ENCODE measurements around the gene HERPUD2. TPM values are rescaled to one million over a fixed set of nuclear protein-coding genes. Genes with fewer than 3 reads are reported as not detected.

The HERPUD2 gene
- total RNA-seq, 1 donor from 2014 or later: 31.8 TPM

DNA sequence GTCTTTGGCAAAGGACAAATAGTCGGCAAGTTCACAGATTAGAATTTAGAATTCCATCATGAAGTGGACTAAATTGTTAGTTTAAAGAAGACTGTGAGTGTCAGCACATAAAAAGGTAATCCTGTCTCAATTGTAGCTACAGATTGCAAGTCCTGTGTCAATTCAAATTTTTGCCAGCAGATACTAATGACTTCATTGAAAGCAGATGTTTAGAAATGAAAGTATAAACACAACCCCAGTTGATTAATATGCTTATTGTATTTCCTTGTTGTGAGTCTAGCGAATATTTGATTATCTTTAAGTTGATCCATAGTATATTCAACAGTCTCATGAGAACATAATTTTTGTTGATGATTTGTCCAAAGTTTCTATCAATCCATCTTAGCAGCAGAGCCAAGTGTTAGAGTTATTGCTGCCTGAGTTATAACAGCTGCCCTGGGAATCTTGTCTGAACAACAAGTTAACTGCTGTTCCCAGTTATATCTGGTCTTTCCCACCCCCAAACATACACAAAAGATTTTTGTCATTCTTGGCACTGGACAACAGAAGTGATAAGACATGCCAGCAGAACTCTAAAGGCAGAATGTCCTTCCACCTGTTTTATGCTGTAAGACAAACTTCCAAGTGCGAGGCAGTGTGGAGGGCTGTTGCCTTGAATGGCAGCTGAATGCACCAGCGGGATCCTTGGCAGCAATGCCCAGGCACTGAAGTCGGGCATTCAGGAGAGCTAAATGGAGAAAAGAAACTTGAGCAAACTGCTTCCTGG is 21.3 kb upstream of the HERPUD2 start:
- Mint-ChIP-seq H3K27me3 (ENCODE audit: unreplicated experiment) (no peaks in the 10 kb centered on the region), H3K27ac (ENCODE audit: unreplicated experiment) (peak overlapping the region; percentile 16), H3K4me1 (ENCODE audit: unreplicated experiment) (peaks cover 25% of the 10 kb centered on the region), H3K36me3 (ENCODE audit: unreplicated experiment) (no peaks in the 10 kb centered on the region), H3K9me3 (ENCODE audit: unreplicated experiment) (no peaks in the 10 kb centered on the region), H3K4me3 (ENCODE audit: unreplicated experiment) (no peak overlapping the region)
- no peak for DNase-seq (ENCODE audit: extremely low spot score, unreplicated experiment)
- TF ChIP-seq, protein P1, sequence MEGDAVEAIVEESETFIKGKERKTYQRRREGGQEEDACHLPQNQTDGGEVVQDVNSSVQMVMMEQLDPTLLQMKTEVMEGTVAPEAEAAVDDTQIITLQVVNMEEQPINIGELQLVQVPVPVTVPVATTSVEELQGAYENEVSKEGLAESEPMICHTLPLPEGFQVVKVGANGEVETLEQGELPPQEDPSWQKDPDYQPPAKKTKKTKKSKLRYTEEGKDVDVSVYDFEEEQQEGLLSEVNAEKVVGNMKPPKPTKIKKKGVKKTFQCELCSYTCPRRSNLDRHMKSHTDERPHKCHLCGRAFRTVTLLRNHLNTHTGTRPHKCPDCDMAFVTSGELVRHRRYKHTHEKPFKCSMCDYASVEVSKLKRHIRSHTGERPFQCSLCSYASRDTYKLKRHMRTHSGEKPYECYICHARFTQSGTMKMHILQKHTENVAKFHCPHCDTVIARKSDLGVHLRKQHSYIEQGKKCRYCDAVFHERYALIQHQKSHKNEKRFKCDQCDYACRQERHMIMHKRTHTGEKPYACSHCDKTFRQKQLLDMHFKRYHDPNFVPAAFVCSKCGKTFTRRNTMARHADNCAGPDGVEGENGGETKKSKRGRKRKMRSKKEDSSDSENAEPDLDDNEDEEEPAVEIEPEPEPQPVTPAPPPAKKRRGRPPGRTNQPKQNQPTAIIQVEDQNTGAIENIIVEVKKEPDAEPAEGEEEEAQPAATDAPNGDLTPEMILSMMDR (IDR thresholded peaks at IDR 0.05): no peak

GRCh38 chr7:35714862-35715261 is 19.9 kb upstream of the HERPUD2 start:
- TF ChIP-seq, protein P1 (IDR thresholded peaks at IDR 0.05): no peak
- H3K9me3 Mint-ChIP-seq (ENCODE audit: unreplicated experiment): no peaks in the 10 kb centered on the region

GRCh38 chr7:35714407-35714806 is 19.5 kb upstream of the HERPUD2 start:
- TF ChIP-seq, protein P1 (IDR thresholded peaks at IDR 0.05): no peak
- H3K36me3 Mint-ChIP-seq (ENCODE audit: unreplicated experiment): no peaks in the 10 kb centered on the region
- H3K27ac Mint-ChIP-seq (ENCODE audit: unreplicated experiment): no peak overlapping the region
- H3K4me3 Mint-ChIP-seq (ENCODE audit: unreplicated experiment): no peak overlapping the region
- H3K27me3 Mint-ChIP-seq (ENCODE audit: unreplicated experiment): no peaks in the 10 kb centered on the region
- no peak for DNase-seq (ENCODE audit: extremely low spot score, unreplicated experiment)
- H3K9me3 Mint-ChIP-seq (ENCODE audit: unreplicated experiment): no peaks in the 10 kb centered on the region
- H3K4me1 Mint-ChIP-seq (ENCODE audit: unreplicated experiment): peaks cover 34% of the 10 kb centered on the region

More at GRCh38 chr7:35714862-35715261, 19.9 kb upstream of the HERPUD2 start:
- peaks cover 30% of the 10 kb centered on the region for H3K4me1 Mint-ChIP-seq (ENCODE audit: unreplicated experiment)
- H3K27me3 Mint-ChIP-seq (ENCODE audit: unreplicated experiment): no peaks in the 10 kb centered on the region
- no peak for DNase-seq (ENCODE audit: extremely low spot score, unreplicated experiment)
- no peak overlapping the region for H3K4me3 Mint-ChIP-seq (ENCODE audit: unreplicated experiment)
- no peaks in the 10 kb centered on the region for H3K36me3 Mint-ChIP-seq (ENCODE audit: unreplicated experiment)
- H3K27ac Mint-ChIP-seq (ENCODE audit: unreplicated experiment): no peak overlapping the region

DNA sequence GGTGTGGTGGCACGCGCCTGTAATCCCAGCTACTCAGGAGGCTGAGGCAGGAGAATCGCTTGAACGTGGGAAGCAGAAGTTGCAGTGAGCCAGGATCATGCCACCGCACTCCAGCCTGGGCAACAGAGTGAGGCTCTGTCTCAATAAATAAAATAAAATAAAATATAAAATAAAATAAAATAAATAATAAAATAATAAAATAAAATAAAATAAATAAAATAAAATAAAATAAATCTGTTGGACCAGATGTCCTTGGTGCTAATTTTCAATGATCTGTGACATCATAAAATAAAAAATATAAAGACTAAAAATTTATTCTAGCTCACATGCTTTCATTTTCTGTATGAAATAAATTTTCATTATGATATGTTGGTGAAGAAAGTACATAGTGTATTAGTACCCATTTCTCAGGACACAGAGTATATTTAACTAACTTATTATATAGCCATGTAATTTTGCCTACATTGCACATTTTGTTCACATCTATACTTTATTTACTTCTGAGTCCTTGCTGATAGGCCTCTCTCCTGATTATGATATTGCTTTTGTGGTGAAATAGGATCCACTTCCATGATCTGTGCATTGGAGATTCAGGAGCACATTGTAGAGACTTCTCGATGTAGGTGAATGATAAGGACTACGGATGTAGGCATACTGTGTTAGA is 17.8 kb upstream of the HERPUD2 start:
- Mint-ChIP-seq H3K4me3 (ENCODE audit: unreplicated experiment) (no peak overlapping the region), H3K36me3 (ENCODE audit: unreplicated experiment) (no peaks in the 10 kb centered on the region), H3K4me1 (ENCODE audit: unreplicated experiment) (peaks cover 37% of the 10 kb centered on the region), H3K27me3 (ENCODE audit: unreplicated experiment) (no peaks in the 10 kb centered on the region), H3K27ac (ENCODE audit: unreplicated experiment) (no peak overlapping the region), H3K9me3 (ENCODE audit: unreplicated experiment) (no peaks in the 10 kb centered on the region)
- DNase-seq (ENCODE audit: extremely low spot score, unreplicated experiment): no peak
- TF ChIP-seq, protein P1 (IDR thresholded peaks at IDR 0.05): no peak

DNA sequence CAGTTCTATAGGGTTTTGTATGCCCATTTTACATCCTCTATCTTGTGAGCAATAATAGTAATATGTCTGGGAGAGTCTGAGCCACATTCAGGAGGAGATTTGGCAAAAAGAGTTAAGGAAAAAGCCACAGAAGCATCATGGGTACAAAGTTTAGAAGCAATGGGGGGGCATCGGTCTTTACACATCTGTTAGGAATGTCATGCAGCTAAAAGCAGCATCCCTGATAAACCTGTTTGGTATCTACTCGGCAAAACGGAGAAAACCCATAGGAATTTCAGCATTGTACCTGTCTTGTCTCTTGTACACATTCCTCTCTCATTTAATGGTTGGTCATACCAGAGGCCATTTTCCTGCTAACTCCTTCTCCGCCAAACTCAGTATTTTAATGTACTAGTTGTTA is 12.5 kb upstream of the HERPUD2 start:
- Mint-ChIP-seq H3K9me3 (ENCODE audit: unreplicated experiment) (no peaks in the 10 kb centered on the region), H3K36me3 (ENCODE audit: unreplicated experiment) (no peaks in the 10 kb centered on the region), H3K4me1 (ENCODE audit: unreplicated experiment) (peaks cover 22% of the 10 kb centered on the region), H3K4me3 (ENCODE audit: unreplicated experiment) (no peak overlapping the region), H3K27ac (ENCODE audit: unreplicated experiment) (no peak overlapping the region), H3K27me3 (ENCODE audit: unreplicated experiment) (no peaks in the 10 kb centered on the region)
- DNase-seq (ENCODE audit: extremely low spot score, unreplicated experiment): no peak
- TF ChIP-seq, protein P1 (IDR thresholded peaks at IDR 0.05): no peak
